Frontal cortex (tissue), 4 donors: ENCODE results near the gene SH3BP2. TPM values are rescaled to one million over a fixed set of nuclear protein-coding genes. Genes with fewer than 3 reads are reported as not detected.

Experiments used
- DNase-seq, 2 donors: peaks; one replicate each; pipeline ENCODE4 v3.0.0; 2012; ENCODE audit warnings: low spot score in 2 of 2
- FAIRE-seq: peaks from 2 replicates; lab custom pipeline; 2012; peaks lifted over from hg19 to GRCh38; lab: Jason Lieb, UNC
- total RNA-seq: library from RNA; depleted of rRNA; stranded (reverse); fragments of >200 nt; gene quantifications from one replicate; pipeline ENCODE4 v1.2.3, GENCODE V29; 2014
- donor health status: control.
- donor health status: control.
- donor health status: control.

SH3BP2 gene
- total RNA-seq, 1 donor from 2014 or later, result 19.6 TPM

DNA sequence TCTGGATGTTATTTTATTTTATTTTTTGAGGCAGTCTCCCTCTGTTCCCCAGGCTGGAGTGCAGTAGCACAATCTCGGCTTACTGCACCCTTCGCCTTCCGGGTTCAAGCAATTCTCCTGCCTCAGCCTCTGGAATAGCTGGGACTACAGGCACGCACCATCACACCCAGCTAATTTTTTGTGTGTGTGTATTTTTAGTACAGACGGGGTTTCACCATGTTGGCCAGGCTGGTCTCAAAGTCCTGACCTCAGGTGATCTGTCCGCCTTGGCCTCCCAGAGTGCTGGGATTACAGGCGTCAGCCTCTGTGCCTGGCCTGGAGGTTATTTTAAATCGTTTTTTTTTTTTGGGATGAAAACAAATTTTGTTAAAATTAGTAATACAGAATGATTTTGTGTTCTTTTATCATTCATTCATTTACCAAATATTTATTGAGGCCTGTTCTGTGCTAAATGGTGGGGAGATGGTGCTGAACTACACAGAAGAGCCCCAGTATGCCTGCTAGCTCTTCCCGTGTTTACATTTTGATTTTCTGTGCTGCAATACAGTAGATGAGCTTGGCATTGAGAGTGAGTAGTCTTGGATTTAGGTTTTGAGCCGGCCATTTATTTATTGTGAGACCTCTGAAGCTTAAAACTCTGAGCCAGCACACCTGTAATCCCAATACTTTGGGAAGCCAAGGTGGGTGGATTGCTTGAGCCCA is 73.4 kb downstream of the SH3BP2 start:
- no peak for FAIRE-seq
- DNase-seq, result no peak

DNA sequence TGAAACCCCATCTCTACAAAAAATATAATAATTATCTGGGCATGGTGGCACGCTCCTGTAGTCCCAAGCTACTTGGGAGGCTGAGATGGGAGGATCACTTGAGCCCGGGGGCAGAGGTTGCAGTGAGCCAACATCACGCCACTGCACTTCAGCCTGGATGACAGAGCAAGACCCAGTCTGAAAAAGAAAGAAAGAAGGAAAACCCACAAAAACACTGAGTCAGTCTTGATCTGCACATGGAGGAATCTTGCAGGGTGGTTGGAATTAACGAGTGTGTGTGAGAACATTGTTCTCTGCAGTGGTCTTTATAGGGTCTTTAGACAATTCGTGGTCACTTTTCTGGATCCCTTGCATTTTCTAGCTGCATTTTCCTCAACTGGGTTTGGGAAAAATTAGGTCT is 74.0 kb downstream of the SH3BP2 start:
- no peak for DNase-seq
- FAIRE-seq, result no peak

DNA sequence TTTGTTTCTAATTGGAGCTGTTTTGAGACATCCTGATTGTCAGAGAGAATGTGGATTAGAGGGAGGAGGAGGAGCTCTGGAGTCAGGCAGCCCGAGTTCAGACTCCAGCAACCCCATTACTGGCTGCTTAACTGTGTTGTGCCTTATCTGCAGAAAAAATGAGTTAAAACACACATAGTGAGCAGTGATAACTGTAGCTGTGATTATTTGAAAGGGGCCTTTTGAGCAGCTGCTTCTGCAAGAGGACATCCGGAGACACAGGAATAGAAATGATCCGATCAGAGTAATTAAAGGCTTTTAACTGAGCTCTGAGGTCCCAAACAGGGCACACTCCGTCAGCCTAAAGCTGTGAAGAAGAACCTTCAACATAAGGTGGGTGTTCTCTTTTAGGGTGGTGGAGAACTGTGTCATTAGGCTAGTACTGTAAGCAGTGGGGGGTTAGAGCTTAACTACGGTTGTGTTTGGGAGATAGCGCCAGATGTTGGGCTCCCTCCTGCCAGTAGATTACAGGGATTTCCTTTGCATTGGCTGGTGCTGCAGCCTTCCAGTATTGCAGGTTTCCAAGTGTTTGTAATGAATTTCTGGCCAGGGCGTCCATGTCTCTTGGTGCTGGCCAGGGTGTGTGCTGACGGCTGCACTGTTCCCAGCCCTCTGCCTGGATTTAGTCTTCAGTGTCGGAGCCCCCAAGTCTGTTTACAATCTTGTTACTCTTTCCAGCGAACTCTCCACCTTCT is 75.0 kb downstream of the SH3BP2 start:
- DNase-seq (no peak), FAIRE-seq (no peak)

DNA sequence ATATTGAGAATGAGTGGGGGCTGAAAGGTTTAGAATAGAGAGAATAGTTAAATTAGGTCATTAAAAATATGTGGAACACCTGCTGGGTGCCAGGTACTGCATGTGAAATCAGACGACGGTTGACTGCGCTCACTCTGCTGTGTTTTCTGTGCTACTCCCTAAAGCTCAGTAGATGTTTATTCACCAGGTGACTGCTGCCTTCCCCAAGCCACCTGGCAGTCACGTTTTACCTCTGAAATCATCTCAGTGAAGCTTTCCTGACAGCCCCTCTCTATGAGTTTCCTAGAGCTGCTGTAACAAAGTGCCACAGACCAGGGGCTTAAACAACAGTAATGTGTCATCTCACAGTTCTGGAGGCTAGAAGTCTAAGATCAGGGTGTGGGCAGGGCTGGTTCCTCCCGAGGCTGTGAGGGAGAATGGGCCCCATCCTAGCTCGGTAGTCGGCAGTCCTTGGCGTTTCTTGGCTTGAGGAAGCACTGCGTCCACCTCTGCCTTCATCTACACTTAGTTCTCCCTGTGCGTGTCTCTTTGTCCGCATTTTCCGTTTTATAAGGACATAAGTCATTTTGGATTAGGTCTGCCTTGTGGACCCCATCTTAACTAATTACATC is 76.1 kb downstream of the SH3BP2 start:
- FAIRE-seq, result no peak
- no peak for DNase-seq

DNA sequence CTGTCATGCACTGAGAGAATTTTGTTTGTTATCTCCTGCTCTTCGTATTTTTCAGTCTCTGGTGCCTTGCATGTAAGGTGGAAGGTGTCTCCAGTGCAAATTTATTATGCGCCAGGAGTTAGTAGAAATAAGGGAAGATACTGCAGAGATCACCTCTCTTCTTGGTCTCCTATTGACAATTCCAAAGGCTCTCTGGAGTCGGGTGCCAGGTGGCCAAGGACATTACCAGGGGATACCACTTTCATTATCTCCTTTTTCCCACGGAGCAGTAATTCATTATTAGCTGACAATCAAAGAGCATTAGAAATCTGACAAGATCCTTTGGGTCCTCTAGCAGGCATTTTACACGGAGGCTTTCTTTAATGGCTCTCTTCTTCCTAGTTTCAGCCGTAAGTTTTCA is 76.8 kb downstream of the SH3BP2 start:
- no peak for FAIRE-seq

DNA sequence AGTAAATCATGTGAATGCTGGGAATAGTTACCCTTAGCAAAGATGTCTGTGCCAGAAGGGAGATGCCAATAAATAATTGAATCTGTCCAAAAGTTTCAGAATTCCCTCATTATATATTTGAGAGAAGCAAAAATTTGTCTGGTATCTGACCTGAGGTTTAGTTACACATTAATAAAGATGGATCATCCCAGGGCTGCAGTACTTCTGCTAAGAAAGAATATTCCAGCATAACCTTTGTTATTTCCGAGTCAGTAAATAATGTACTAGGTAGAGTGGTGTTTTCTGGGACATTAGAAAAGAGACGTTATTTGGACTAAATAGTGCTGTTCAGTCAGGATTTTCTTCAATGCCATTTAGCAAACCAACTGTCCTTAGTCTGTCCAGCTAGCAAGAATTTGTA is 77.2 kb downstream of the SH3BP2 start:
- FAIRE-seq (no peak), DNase-seq (no peak)

More for the DNA sequence above, 76.8 kb downstream of the SH3BP2 start:
- DNase-seq, result no peak

DNA sequence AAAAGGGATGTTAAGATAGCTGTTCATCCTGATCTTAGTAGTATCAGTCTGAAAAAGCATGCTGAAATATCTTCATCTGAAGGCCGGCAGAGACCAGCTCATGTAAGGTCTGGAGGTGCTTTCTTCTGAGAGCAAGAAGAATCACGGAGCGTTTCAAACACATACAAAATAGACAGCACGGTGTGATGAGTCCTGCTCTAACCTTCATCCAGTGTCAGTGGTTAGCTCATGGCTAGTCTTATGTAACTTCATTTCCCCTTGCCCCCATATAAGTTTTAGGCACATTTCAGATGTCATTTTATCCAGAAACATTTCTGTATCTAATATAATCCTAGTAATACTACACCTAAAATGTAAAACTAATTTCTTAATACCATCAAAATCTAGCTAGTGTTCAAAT is 78.6 kb downstream of the SH3BP2 start:
- FAIRE-seq, result no peak

DNA sequence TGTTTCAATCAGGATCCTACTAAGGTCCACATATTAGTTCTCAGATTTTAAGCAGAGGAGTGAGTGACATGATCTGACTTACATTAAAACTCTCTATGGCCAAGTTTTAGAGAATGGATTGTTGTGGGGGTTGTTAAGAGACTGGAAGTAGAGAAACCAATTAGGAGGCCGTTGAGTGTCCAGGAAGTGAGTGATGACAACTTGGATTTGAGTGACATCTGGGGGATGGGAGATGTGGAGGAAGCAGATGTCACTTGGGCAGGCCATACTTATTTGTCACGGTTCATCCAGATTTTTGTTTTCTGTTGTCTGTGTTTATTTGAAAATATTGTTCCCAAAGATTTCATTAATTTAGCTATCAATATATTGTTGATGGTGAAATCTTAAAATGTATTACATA is 79.0 kb downstream of the SH3BP2 start:
- DNase-seq, result no peak
- no peak for FAIRE-seq

More for the DNA sequence above, 78.6 kb downstream of the SH3BP2 start:
- DNase-seq, result no peak

DNA sequence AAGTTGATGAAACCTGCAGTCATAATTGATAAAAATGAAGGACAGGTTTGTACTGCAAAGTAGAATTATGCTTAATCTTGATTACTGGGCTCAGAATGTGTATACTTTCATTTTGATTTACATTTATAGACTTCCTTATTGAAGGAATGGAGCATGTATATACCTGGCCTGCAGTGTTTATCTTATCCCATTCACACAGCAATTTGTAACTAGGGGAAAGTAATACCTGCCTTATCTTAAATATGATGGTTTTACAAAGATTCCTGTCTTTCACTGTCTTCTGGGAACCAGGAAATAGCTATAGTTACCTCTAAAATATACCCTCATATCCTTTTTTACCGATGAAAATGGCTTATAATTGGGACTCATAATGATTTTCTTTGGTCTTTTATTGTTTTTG is 80.4 kb downstream of the SH3BP2 start:
- no peak for DNase-seq
- FAIRE-seq, result no peak

DNA sequence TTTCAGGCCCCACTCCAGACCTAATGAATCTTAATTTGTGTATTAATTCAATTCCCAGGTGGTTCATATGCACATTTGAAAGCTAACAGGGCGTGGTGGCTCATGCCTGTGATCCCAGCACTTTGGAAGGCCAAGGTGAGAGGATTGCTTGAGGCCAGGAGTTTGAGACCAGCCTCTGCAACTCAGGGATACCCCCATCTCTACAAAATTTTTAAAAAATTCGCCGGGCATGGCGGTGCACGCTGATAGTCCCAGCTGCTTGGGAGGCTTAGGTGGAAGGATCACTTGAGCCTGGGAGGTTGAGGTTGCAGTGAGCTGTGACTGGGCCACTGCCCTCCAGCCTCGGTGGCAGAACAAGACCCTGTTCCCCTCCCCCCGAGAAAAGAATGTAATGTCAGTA is 82.0 kb downstream of the SH3BP2 start:
- DNase-seq, result no peak
- FAIRE-seq, result no peak

DNA sequence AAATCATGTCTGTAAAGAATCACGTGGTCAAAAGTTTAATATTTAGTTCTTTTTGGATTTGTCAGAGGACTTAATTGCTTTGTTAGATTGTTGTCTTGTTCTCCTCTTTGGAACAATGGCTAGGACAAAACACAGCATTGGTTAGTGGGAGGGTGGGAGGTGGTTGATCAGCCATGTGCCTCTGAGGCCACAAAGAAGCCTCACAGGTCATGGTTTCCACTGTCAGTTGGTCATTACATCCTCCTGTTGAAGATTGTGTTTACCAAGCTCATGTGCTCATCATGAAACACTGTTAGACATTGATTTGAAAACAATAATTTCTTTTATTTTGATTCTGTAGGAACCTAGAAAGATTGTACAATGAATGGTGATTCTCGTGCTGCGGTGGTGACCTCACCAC is 82.7 kb downstream of the SH3BP2 start:
- no peak for DNase-seq
- FAIRE-seq, result no peak

DNA sequence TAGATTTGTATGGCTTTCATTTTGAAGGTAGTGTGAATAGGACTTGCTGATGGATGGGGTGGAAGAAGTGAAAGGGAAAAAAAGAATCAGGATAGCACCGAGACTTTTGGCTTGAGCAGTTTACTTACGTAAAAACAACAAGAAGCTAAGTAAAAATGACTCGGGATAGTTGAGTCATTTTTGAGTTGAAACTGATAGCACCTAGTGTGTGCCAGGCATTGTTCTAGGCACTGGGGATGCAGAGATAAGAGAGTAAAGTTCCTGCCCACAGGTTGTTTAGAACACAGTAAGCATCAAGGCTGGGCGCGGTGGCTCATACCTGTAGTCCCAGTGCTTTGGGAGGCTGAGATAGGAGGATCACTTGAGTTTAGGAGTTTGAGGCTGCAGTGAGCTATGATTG is 85.5 kb downstream of the SH3BP2 start:
- FAIRE-seq (no peak), DNase-seq (no peak)

DNA sequence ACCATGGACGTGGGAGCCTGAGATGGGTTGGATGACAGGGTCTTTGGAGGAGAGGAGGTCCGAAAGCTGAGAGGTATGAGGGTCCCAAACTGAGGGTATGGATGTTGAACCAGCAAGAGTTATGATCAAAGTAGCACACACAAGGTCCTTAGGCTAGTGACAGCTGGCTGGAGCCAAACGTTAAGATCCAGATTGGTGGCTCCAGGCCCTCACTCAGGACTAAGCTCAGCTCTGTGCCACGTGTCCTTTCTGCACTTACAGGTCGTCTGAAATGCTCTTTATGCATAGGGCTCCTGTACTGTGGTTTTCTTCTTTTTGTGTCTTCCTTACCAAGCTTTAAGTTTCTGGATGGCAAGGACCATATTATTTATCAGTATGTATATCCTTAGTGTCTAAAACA is 86.1 kb downstream of the SH3BP2 start:
- FAIRE-seq (no peak), DNase-seq (no peak)

DNA sequence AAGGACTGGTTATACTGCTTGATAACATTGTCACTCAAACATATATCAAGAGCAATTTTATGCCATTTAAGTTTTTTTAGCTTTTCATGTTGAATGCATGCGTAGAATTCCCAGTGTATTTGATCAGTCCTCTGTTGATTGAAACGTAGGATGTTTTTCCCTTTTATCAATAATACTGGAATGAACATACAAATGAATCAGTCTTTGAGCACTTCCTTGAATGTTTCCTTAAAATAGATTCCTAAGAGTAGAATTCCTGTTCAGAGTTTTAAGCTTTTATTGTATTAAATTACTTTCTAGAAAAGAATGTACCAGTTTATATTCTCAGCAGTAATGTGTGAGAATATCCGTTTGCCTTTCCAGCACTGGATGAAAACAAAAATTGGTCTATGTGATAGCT is 88.5 kb downstream of the SH3BP2 start:
- FAIRE-seq (no peak), DNase-seq (no peak)

DNA sequence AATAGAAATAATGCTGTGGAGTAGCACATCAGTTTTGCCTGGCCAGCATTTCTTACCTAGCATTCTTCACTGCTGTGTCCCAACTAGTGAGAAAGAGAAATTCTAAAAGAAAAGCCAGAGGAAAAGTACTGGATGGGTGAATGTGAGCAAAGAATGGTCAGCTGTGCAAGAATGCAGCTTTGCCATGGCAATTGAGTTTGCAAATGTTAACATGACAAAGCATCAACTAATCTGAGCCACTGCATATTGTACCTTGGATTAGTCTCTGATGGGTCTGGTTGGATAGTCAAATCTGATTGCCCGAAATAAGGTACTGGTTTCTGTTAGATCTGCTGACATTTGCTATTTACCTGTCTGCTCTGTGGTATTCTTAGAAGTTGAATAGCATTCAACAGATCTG is 89.5 kb downstream of the SH3BP2 start:
- FAIRE-seq, result no peak
- no peak for DNase-seq

DNA sequence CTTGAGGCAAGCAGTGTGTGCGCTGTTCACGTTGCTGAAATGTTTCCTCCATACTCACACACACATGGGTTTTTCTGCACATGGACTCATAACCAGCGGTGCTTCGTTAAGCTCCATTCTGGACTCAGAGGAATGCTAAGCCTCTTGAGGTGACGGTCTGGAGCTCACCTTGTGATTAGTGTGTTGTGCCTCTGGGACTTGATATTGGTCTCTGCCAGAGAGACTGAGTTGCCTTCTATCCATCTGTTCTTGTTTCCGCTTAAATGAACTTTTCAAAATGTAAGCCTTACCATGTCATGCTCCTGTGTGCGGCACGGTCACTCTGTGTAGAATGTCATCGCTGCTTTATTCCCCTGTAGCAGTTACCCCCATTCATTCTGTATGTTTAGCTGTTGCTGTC is 93.3 kb downstream of the SH3BP2 start:
- FAIRE-seq, result no peak
- DNase-seq, result no peak

DNA sequence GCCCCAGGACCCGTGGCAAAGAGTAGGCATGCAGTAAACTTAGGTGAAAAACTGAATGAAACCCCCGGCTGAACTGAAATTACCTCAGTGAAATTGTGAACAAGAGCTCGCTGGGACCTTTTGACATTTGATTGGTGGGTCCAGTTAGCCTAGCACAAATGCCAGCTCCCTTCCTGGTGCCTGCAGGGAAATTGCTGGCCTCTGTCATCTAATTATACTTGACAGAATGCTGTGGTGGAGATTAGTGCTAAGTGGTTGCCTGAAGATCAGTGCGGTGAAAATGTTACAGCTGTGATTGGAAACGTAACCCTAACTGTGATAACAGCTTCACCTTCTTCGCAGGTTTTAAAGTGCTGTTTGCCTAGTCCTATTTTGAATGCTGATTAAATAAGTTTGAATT is 93.7 kb downstream of the SH3BP2 start:
- no peak for FAIRE-seq

DNA sequence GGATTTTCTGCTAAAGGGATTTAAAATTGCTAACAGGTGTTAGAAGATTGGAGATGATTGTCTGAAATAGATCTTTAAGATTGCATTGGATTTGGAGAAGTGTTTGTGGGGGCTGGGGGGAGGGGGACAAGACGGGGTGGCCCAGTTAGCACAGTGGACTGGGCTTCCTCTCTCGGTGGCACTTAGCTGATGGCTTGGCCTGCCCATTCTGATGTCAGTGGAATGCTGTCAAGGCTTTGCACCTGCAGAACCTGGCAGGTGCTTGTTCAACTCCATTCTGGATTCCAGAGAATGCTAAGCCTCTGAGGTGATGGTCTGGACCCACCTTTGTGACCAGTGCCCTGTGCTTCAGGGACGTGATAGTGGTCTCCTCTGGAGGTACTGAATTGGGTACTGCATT is 94.5 kb downstream of the SH3BP2 start:
- DNase-seq, result no peak

More for the DNA sequence above, 93.7 kb downstream of the SH3BP2 start:
- no peak for DNase-seq

DNA sequence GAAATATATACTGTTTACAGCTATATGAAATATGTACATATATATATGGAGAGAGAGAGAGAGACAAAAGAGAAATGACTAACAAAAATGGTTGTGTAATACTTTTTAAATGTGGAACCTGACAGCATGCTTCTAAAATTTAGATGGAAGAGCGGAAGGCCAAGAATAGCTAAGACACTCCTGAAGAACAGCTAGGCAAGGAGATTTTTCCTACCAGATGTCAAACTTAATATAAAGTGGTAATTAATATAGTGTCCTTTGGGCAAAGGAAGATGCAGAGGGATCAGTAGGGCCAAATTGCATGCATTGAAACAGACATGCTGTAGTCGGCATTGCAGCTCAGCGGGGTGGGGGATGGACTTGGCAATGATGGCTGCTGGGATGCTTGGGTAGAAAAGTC is 96.0 kb downstream of the SH3BP2 start:
- DNase-seq (no peak), FAIRE-seq (no peak)

More for the DNA sequence above, 94.5 kb downstream of the SH3BP2 start:
- FAIRE-seq, result no peak
